OCI-LY7 (cell line): ENCODE measurements around the gene CARD19.

Experiments used
- CTCF ChIP-seq: fragments of 200-600 bp; sonication (generic); conservative IDR thresholded peaks from 2 replicates; pipeline ENCODE4 v1.5.1; 2014; ENCODE audit warnings: mild to moderate bottlenecking, antibody characterized with exemption, low read length, moderate library complexity, mixed read lengths
- EZH2phosphoT487 ChIP-seq: fragments of 200-600 bp; sonication (generic); IDR thresholded peaks from 2 replicates; pipeline ENCODE4 v1.6.1; 2018; ENCODE audit warnings: low read depth, borderline replicate concordance, mild to moderate bottlenecking, mixed run types, antibody characterized with exemption, low read length, moderate library complexity, mixed read lengths

- TF ChIP-seq CTCF (no peak), EZH2phosphoT487 (no peak)
Measured at GRCh38 chr9:93089481-93089991, 6.5 kb upstream of the CARD19 start.
